IMR-90 (cell line): ENCODE data around the gene TFAP2A. TPM values are rescaled to one million over a fixed set of nuclear protein-coding genes. Genes with fewer than 3 reads are reported as not detected.

ENCODE experiments used
- ATAC-seq: fragments of 200-7000 bp; cut with Tn5 transposase; 2 replicates; pipeline ENCODE4 v1.9.1; 2020; ENCODE audit warnings: low read depth, mild to moderate bottlenecking, moderate library complexity
- BruUV-seq: library from RNA; stranded (reverse); fragments of 400-500 nt; replicated peaks from 2 replicates; lab custom pipeline; 2021; lab: Mats Ljungman, UMichigan
- CTCF ChIA-PET: fragments of 300-600 bp; formaldehyde crosslinking; extraction: SDS; loops from one replicate; lab custom pipeline; 2021; ENCODE audit warnings: antibody characterized with exemption; lab: Yijun Ruan, JAX
- POLR2A ChIA-PET: fragments of 300-600 bp; sonication (Branson Sonifier 250); formaldehyde crosslinking; loops from one replicate; lab custom pipeline; 2022; ENCODE audit warnings: antibody characterized with exemption; ENCODE audit not compliant: unreplicated experiment; lab: Charles Lee
- DNase-seq: peaks from one replicate; pipeline ENCODE4 v3.0.0; 2013
- H2AFZ ChIP-seq: replicated peaks from 2 replicates; pipeline ENCODE3; 2013; ENCODE audit warnings: low read length, mild to moderate bottlenecking; ENCODE audit not compliant: poor library complexity
- H2AK5ac ChIP-seq: 2 replicates; pipeline ENCODE4 v1.6.1; 2013; ENCODE audit warnings: low read depth, low read length, inconsistent platforms
- H2AK9ac ChIP-seq: replicated peaks from 2 replicates; pipeline ENCODE3; 2013; ENCODE audit warnings: mild to moderate bottlenecking, low read depth, low read length, moderate library complexity; ENCODE audit not compliant: poor library complexity
- H2BK120ac ChIP-seq: 2 replicates; pipeline ENCODE4 v1.6.1; 2013; ENCODE audit warnings: low read depth, low read length, inconsistent platforms
- H2BK15ac ChIP-seq: 3 replicates; pipeline ENCODE4 v1.6.1; 2013; ENCODE audit warnings: low read depth, low read length, inconsistent platforms
- H2BK20ac ChIP-seq: 2 replicates; pipeline ENCODE4 v1.6.1; 2013; ENCODE audit warnings: low read depth, mild to moderate bottlenecking, inconsistent platforms, low read length, moderate library complexity
- H2BK5ac ChIP-seq: 2 replicates; pipeline ENCODE4 v1.6.1; 2013; ENCODE audit warnings: mild to moderate bottlenecking, low read depth, low read length, inconsistent platforms; ENCODE audit not compliant: poor library complexity, severe bottlenecking
- H3K14ac ChIP-seq: replicated peaks from 2 replicates; pipeline ENCODE4 v1.6.1; 2013; ENCODE audit warnings: low read depth, low read length, inconsistent platforms
- H3K18ac ChIP-seq: 2 replicates; pipeline ENCODE4 v1.6.1; 2013; ENCODE audit warnings: low read depth, low read length, control low read depth
- H3K23ac ChIP-seq: 2 replicates; pipeline ENCODE4 v1.6.1; 2013; ENCODE audit warnings: low read depth, low read length, inconsistent platforms
- H3K27ac ChIP-seq: 2 replicates; pipeline ENCODE4 v1.5.1; 2013; ENCODE audit warnings: mild to moderate bottlenecking, control low read depth, low read length; ENCODE audit not compliant: insufficient read depth
- H3K27me3 ChIP-seq: 2 replicates; pipeline ENCODE4 v1.6.1; 2013; ENCODE audit warnings: low read length; ENCODE audit not compliant: control insufficient read depth, insufficient read depth
- H3K36me3 ChIP-seq: 2 replicates; pipeline ENCODE4 v1.6.1; 2013; ENCODE audit warnings: low read length, mixed read lengths; ENCODE audit not compliant: control insufficient read depth, insufficient read depth
- H3K4ac ChIP-seq: 2 replicates; pipeline ENCODE4 v1.6.1; 2013; ENCODE audit warnings: low read depth, low read length, inconsistent platforms
- H3K4me1 ChIP-seq: 2 replicates; pipeline ENCODE4 v1.6.1; 2013; ENCODE audit warnings: low read length, mixed read lengths; ENCODE audit not compliant: control insufficient read depth, insufficient read depth
- H3K4me2 ChIP-seq: 2 replicates; pipeline ENCODE4 v1.6.1; 2013; ENCODE audit warnings: low read depth, mild to moderate bottlenecking, control low read depth, low read length, moderate library complexity
- H3K4me3 ChIP-seq: 2 replicates; pipeline ENCODE4 v1.5.1; 2013; ENCODE audit warnings: low read depth, mild to moderate bottlenecking, control low read depth, low read length, moderate library complexity; ENCODE audit not compliant: insufficient read depth
- H3K56ac ChIP-seq: 2 replicates; pipeline ENCODE4 v1.6.1; 2013; ENCODE audit warnings: low read length, inconsistent platforms; ENCODE audit not compliant: insufficient read depth; ENCODE audit errors: extremely low read depth
- H3K79me1 ChIP-seq, 2 experiments: 2 replicates each; pipeline ENCODE4 v1.6.1; 2013; ENCODE audit warnings: low read length in 2 of 2, inconsistent platforms in 1 of 2, low read depth in 1 of 2
- H3K9ac ChIP-seq: 2 replicates; pipeline ENCODE4 v1.6.1; 2013; ENCODE audit warnings: low read depth, low read length, control low read depth
- H3K9me1 ChIP-seq: 2 replicates; pipeline ENCODE4 v1.6.1; 2013; ENCODE audit warnings: low read length, inconsistent platforms; ENCODE audit not compliant: insufficient read depth
- H3K9me3 ChIP-seq: 2 replicates; pipeline ENCODE4 v1.6.1; 2013; ENCODE audit warnings: low read length; ENCODE audit not compliant: control insufficient read depth, insufficient read depth
- H4K20me1 ChIP-seq: 2 replicates; pipeline ENCODE4 v1.6.1; 2013; ENCODE audit warnings: low read length, inconsistent platforms; ENCODE audit not compliant: insufficient read depth
- H4K5ac ChIP-seq: 2 replicates; pipeline ENCODE4 v1.6.1; 2013; ENCODE audit warnings: mild to moderate bottlenecking, low read depth, low read length, control low read depth
- H4K8ac ChIP-seq, 2 experiments: 2 replicates each; pipeline ENCODE4 v1.6.1; 2013; ENCODE audit warnings: low read depth in 2 of 2, low read length in 2 of 2, control low read depth in 1 of 2, inconsistent platforms in 1 of 2
- H4K91ac ChIP-seq: 2 replicates; pipeline ENCODE4 v1.6.1; 2013; ENCODE audit warnings: low read depth, low read length, inconsistent platforms; ENCODE audit not compliant: insufficient read depth
- BHLHE40 ChIP-seq: fragments of 150-350 bp; IDR thresholded peaks from 2 replicates; pipeline ENCODE4 v1.6.1; 2016; ENCODE audit warnings: mild to moderate bottlenecking, low read depth, low read length
- CEBPB ChIP-seq: IDR thresholded peaks from 2 replicates; pipeline ENCODE4 v1.6.1; 2012; ENCODE audit warnings: low read depth, low read length, improper control_type of control experiment
- MAFK ChIP-seq: IDR thresholded peaks from 2 replicates; pipeline ENCODE4 v1.6.1; 2012; ENCODE audit warnings: low read depth, low read length, improper control_type of control experiment
- MXI1 ChIP-seq: IDR thresholded peaks from 2 replicates; pipeline ENCODE4 v1.6.1; 2012; ENCODE audit warnings: low read depth, mild to moderate bottlenecking, low read length, moderate library complexity, borderline replicate concordance
- NFE2L2 ChIP-seq: fragments of 150-350 bp; IDR thresholded peaks from 2 replicates; pipeline ENCODE4 v1.6.1; 2016; ENCODE audit warnings: low read depth, mild to moderate bottlenecking, low read length
- POLR2A ChIP-seq: IDR thresholded peaks from 2 replicates; pipeline ENCODE4 v1.6.1; 2012; ENCODE audit warnings: mild to moderate bottlenecking, low read depth, low read length
- RCOR1 ChIP-seq: IDR thresholded peaks from 2 replicates; pipeline ENCODE4 v1.6.1; 2012; ENCODE audit warnings: mild to moderate bottlenecking, low read length, improper control_type of control experiment; ENCODE audit not compliant: insufficient replicate concordance
- WGBS, 2 experiments: methylation state at CpG; one replicate each; pipeline versions ENCODE4 v1.1.5 to v1.1.7; 2013; ENCODE audit warnings: missing lambda C conversion rate in 2 of 2; ENCODE audit not compliant: insufficient read length in 1 of 2; ENCODE audit errors: extremely low coverage in 2 of 2; 5-methylcytosine and 5-hydroxymethylcytosine counted together
- dilution Hi-C: fragments of 300-500 bp; cut with HindIII; formaldehyde crosslinking; loops from one replicate; pipeline ENCODE4 v1.14.3; 2018; ENCODE audit warnings: low sequenced_read_pairs; ENCODE audit not compliant: unreplicated experiment
- in situ Hi-C: fragments of 300-500 bp; cut with MboI; formaldehyde crosslinking; loops from 3 replicates; pipeline ENCODE4 v1.14.3; 2019; ENCODE audit warnings: low sequenced_read_pairs, inconsistent platforms, mixed read lengths
- intact Hi-C: fragments of 100-400 bp; cut with micrococcal nuclease; formaldehyde crosslinking; loops from 2 replicates; pipeline ENCODE4 v1.10.0; 2022
- polyA plus RNA-seq, 3 experiments: library from polyadenylated mRNA; depleted of rRNA; stranded (reverse); fragments of >200 nt; gene quantifications; 2 replicates each; pipeline ENCODE4 v1.2.3, GENCODE V29; 2012; ENCODE audit warnings: low replicate concordance in 1 of 3
- total RNA-seq: library from RNA; depleted of rRNA; stranded (reverse); fragments of >200 nt; gene quantifications from 2 replicates; pipeline ENCODE4 v1.2.3, GENCODE V29; 2012
- TF ChIP-seq, protein P1 (sequence below): fragments of 150-350 bp; IDR thresholded peaks from 2 replicates; pipeline ENCODE4 v1.6.1; 2016; ENCODE audit warnings: low read depth, mild to moderate bottlenecking, low read length, moderate library complexity, borderline replicate concordance
- TF ChIP-seq, protein P2 (sequence below): fragments of 150-350 bp; IDR thresholded peaks from 2 replicates; pipeline ENCODE4 v1.6.1; 2017; ENCODE audit warnings: mild to moderate bottlenecking, antibody characterized with exemption, low read length, low read depth

Gene TFAP2A
- total and polyA plus RNA-seq, 2 of the 4 experiments (the other 2 are of a cell fraction), result 0.72 to 7.1 TPM

DNA sequence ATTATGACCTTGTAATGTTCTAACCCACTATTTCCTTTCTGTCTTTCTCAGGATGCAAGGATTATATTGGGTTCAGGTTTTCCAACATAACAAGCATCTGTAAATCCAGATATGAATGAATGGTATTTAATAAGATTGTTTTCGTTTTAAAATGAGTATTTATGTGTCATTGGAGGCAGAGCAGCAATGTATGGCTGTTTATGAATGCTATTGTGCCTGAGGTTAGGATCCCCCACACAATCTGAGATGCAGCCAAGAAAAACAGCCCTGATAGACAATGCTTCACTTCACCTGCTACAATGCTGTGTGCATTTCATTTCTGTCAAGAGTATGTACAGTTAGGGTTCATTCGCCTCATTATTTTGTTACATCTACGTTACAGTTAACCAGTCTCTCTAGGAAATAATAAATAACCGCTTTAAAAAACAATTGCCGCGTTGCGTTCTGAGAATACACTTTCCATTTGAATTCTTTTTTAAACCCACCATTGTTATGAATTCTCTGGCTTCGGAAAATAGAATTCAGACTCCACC, 19.6 kb downstream of the TFAP2A start:
- ATAC-seq (no peak), DNase-seq (no peak)
- Histone ChIP-seq H3K9me1 (no peaks in the 10 kb centered on the region), H3K27me3 (peaks cover 52% of the 10 kb centered on the region), H3K4me2 (no peak overlapping the region; the same call in 1 of the 2 replicates), H2BK15ac (no peak overlapping the region), H3K79me1 (no peaks in the 10 kb centered on the region), H3K4ac (no peak overlapping the region), H3K56ac (no peak overlapping the region), H3K36me3 (no peaks in the 10 kb centered on the region), H2AFZ (no peak overlapping the region), H2BK120ac (no peak overlapping the region), H3K14ac (no peak overlapping the region), H4K20me1 (no peaks in the 10 kb centered on the region; the same call in 1 of the 2 replicates), H4K91ac (no peak overlapping the region), H3K18ac (no peak overlapping the region), H3K23ac (no peak overlapping the region), H3K9me3 (peaks cover 6% of the 10 kb centered on the region), H2AK9ac (no peak overlapping the region), H3K27ac (no peak overlapping the region), H2BK20ac (no peak overlapping the region), H3K9ac (no peak overlapping the region), H2BK5ac (no peak overlapping the region), H3K4me1 (no peaks in the 10 kb centered on the region), H4K8ac (no peak overlapping the region), H3K4me3 (no peak overlapping the region), H2AK5ac (no peak overlapping the region), H4K5ac (no peak overlapping the region)
- dilution Hi-C loops, result no loop called here
- WGBS, 2 experiments, result no CpG with 5 or more reads among the region's 8 CpGs
- BruUV-seq, result no TSS peak
- in situ Hi-C loops, result no loop called here
- POLR2A ChIA-PET, result no interaction called here
- CTCF ChIA-PET, result no interaction called here
- intact Hi-C loops, result no loop called here
- TF ChIP-seq RCOR1, result no peak
- TF ChIP-seq, protein P1, sequence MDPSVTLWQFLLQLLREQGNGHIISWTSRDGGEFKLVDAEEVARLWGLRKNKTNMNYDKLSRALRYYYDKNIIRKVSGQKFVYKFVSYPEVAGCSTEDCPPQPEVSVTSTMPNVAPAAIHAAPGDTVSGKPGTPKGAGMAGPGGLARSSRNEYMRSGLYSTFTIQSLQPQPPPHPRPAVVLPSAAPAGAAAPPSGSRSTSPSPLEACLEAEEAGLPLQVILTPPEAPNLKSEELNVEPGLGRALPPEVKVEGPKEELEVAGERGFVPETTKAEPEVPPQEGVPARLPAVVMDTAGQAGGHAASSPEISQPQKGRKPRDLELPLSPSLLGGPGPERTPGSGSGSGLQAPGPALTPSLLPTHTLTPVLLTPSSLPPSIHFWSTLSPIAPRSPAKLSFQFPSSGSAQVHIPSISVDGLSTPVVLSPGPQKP, result no peak
- TF ChIP-seq MAFK, result no peak
- no peak for TF ChIP-seq MXI1
- TF ChIP-seq, protein P2, sequence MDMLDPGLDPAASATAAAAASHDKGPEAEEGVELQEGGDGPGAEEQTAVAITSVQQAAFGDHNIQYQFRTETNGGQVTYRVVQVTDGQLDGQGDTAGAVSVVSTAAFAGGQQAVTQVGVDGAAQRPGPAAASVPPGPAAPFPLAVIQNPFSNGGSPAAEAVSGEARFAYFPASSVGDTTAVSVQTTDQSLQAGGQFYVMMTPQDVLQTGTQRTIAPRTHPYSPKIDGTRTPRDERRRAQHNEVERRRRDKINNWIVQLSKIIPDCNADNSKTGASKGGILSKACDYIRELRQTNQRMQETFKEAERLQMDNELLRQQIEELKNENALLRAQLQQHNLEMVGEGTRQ, result no peak
- no peak for TF ChIP-seq BHLHE40
- TF ChIP-seq POLR2A, result no peak
- TF ChIP-seq NFE2L2, result no peak
- no peak for TF ChIP-seq CEBPB
